Activated B cell treated with CpG ODN at 0.5 μM for 24 hours (primary cell): ENCODE measurements around the gene TBCCD1. TPM values are rescaled to one million over a fixed set of nuclear protein-coding genes. Genes with fewer than 3 reads are reported as not detected.

ENCODE experiments used
- ATAC-seq: fragments of 200-7000 bp; cut with Tn5 transposase; one replicate; pipeline ENCODE4 v1.10.0; 2021; ENCODE audit warnings: low read depth, mild to moderate bottlenecking, moderate library complexity
- CTCF ChIA-PET: fragments of 350-600 bp; sonication (Branson Sonifier 250); formaldehyde crosslinking; loops from one replicate; lab custom pipeline; 2021; ENCODE audit warnings: antibody characterized with exemption; lab: Charles Lee
- POLR2A ChIA-PET: fragments of 350-600 bp; sonication (Branson Sonifier 250); formaldehyde crosslinking; loops from one replicate; lab custom pipeline; 2021; ENCODE audit warnings: antibody characterized with exemption; lab: Charles Lee
- DNase-seq: peaks from one replicate; pipeline ENCODE4 v3.0.0; 2022
- H3K27ac Mint-ChIP-seq: one replicate; pipeline ENCODE4 v1.8.0; 2020; ENCODE audit warnings: mixed read lengths
- H3K27me3 Mint-ChIP-seq: one replicate; pipeline ENCODE4 v1.8.0; 2021; ENCODE audit warnings: mixed read lengths
- H3K36me3 Mint-ChIP-seq: one replicate; pipeline ENCODE4 v1.8.0; 2021; ENCODE audit warnings: low read depth, mixed read lengths
- H3K4me1 Mint-ChIP-seq: one replicate; pipeline ENCODE4 v1.8.0; 2021; ENCODE audit warnings: mixed read lengths
- H3K4me3 Mint-ChIP-seq: one replicate; pipeline ENCODE4 v1.8.0; 2020; ENCODE audit warnings: mild to moderate bottlenecking, mixed read lengths
- H3K9me3 Mint-ChIP-seq: one replicate; pipeline ENCODE4 v1.8.0; 2020; ENCODE audit warnings: mixed read lengths
- CTCF ChIP-seq: fragments of 200-600 bp; IDR thresholded peaks from one replicate; pipeline ENCODE4 v1.8.0; 2022; ENCODE audit warnings: antibody characterized with exemption, mild to moderate bottlenecking
- intact Hi-C: fragments of 100-400 bp; cut with micrococcal nuclease; formaldehyde crosslinking; loops from one replicate; pipeline ENCODE4 v1.15.1; 2024
- total RNA-seq: library from RNA; stranded (reverse); gene quantifications from 2 replicates; pipeline ENCODE4 v1.2.3, GENCODE V29; 2022

The TBCCD1 gene
- total RNA-seq, 1 donor from 2014 or later, result 15.4 TPM

- H3K9me3 Mint-ChIP-seq, result no peaks in the 10 kb centered on the region
- no peak overlapping the region for H3K4me3 Mint-ChIP-seq
- H3K27me3 Mint-ChIP-seq, result peaks cover 17% of the 10 kb centered on the region
- CTCF ChIA-PET, result interaction anchor here (2.7 kb wide), 1 partner anchor 8 kb away, joined by 14 read pairs; no protein-coding TSS in a partner anchor
- TF ChIP-seq CTCF, result no peak
- ATAC-seq (no peak), DNase-seq (no peak)
- no peaks in the 10 kb centered on the region for H3K36me3 Mint-ChIP-seq
- POLR2A ChIA-PET, result no interaction called here
- intact Hi-C loops, result no loop called here
- no peaks in the 10 kb centered on the region for H3K4me1 Mint-ChIP-seq
- no peak overlapping the region for H3K27ac Mint-ChIP-seq
Measured at GRCh38 chr3:186608624-186609215, 41.6 kb upstream of the TBCCD1 start.

- DNase-seq (no peak), ATAC-seq (no peak)
- no peak overlapping the region for H3K27ac Mint-ChIP-seq
- H3K4me1 Mint-ChIP-seq, result no peaks in the 10 kb centered on the region
- ChIA-PET CTCF (no interaction called here), POLR2A (no interaction called here)
- intact Hi-C loops, result no loop called here
- H3K4me3 Mint-ChIP-seq, result no peak overlapping the region
- H3K9me3 Mint-ChIP-seq, result no peaks in the 10 kb centered on the region
- H3K27me3 Mint-ChIP-seq, result peaks cover 6% of the 10 kb centered on the region
- H3K36me3 Mint-ChIP-seq, result no peaks in the 10 kb centered on the region
- no peak for TF ChIP-seq CTCF
Measured at GRCh38 chr3:186605561-186606545, 38.7 kb upstream of the TBCCD1 start.

- Mint-ChIP-seq H3K27me3 (peaks cover 6% of the 10 kb centered on the region), H3K4me3 (no peak overlapping the region), H3K4me1 (no peaks in the 10 kb centered on the region), H3K36me3 (no peaks in the 10 kb centered on the region), H3K27ac (no peak overlapping the region), H3K9me3 (no peaks in the 10 kb centered on the region)
- intact Hi-C loops, result no loop called here
- CTCF ChIA-PET, result interaction anchor here (1.3 to 1.5 kb wide), 2 partner anchors 12 to 622 kb away, joined by 3 to 4 read pairs; no protein-coding TSS in a partner anchor
- ATAC-seq (no peak), DNase-seq (no peak)
- no peak for TF ChIP-seq CTCF
- POLR2A ChIA-PET, result no interaction called here
Measured at GRCh38 chr3:186605078-186605477, 37.9 kb upstream of the TBCCD1 start.

- DNase-seq (no peak), ATAC-seq (no peak)
- Mint-ChIP-seq H3K4me3 (no peak overlapping the region), H3K27ac (no peak overlapping the region), H3K27me3 (peaks cover 6% of the 10 kb centered on the region), H3K36me3 (no peaks in the 10 kb centered on the region), H3K4me1 (no peaks in the 10 kb centered on the region), H3K9me3 (no peaks in the 10 kb centered on the region)
- CTCF ChIA-PET, result interaction anchor here (1.4 to 1.8 kb wide), 2 partner anchors 12 to 14 kb away, joined by 4 read pairs; no protein-coding TSS in a partner anchor
- TF ChIP-seq CTCF, result no peak
- POLR2A ChIA-PET, result no interaction called here
- intact Hi-C loops, result no loop called here
Measured at GRCh38 chr3:186603159-186603558, 36.0 kb upstream of the TBCCD1 start.

- H3K4me3 Mint-ChIP-seq, result no peak overlapping the region
- peaks cover 7% of the 10 kb centered on the region for H3K27me3 Mint-ChIP-seq
- ATAC-seq, result no peak
- no peak for TF ChIP-seq CTCF
- DNase-seq, result no peak
- H3K27ac Mint-ChIP-seq, result no peak overlapping the region
- POLR2A ChIA-PET, result no interaction called here
- CTCF ChIA-PET, result no interaction called here
- H3K9me3 Mint-ChIP-seq, result no peaks in the 10 kb centered on the region
- intact Hi-C loops, result no loop called here
- no peaks in the 10 kb centered on the region for H3K4me1 Mint-ChIP-seq
- no peaks in the 10 kb centered on the region for H3K36me3 Mint-ChIP-seq
Measured at GRCh38 chr3:186600896-186601295, 33.8 kb upstream of the TBCCD1 start.
